HG03095 (cell line): ENCODE results near the gene SLC19A1.

Experiments used
- ATAC-seq: cut with Tn5 transposase; IDR thresholded peaks from one replicate; pipeline ENCODE4 v1.9.1; 2021; ENCODE audit warnings: moderate library complexity; ENCODE audit not compliant: unreplicated experiment

SLC19A1 gene

GRCh38 chr21:45559216-45560105, 17.2 kb upstream of the SLC19A1 start:
- no peak for ATAC-seq

- no peak for ATAC-seq
These were observed 15.9 kb upstream of the SLC19A1 start for GRCh38 chr21:45558044-45558721.

GRCh38 chr21:45557616-45558043, 15.4 kb upstream of the SLC19A1 start:
- ATAC-seq: no peak

- ATAC-seq: no peak
These were observed 14.7 kb upstream of the SLC19A1 start for GRCh38 chr21:45556645-45557615.

- no peak for ATAC-seq
These were observed 14.0 kb upstream of the SLC19A1 start for GRCh38 chr21:45556302-45556644.

GRCh38 chr21:45555557-45556301, 13.5 kb upstream of the SLC19A1 start:
- ATAC-seq: peak; percentile 51

GRCh38 chr21:45555251-45555556, 13.0 kb upstream of the SLC19A1 start:
- no peak for ATAC-seq

GRCh38 chr21:45554477-45555175, 12.4 kb upstream of the SLC19A1 start:
- peak; percentile 35 for ATAC-seq

GRCh38 chr21:45552696-45553391, 10.6 kb upstream of the SLC19A1 start:
- no peak for ATAC-seq

GRCh38 chr21:45551783-45552695, 9.8 kb upstream of the SLC19A1 start:
- ATAC-seq: no peak

GRCh38 chr21:45551316-45551715, 9.1 kb upstream of the SLC19A1 start:
- ATAC-seq: no peak

GRCh38 chr21:45550522-45551210, 8.4 kb upstream of the SLC19A1 start:
- ATAC-seq: peak; percentile 52

GRCh38 chr21:45549626-45550463, 7.6 kb upstream of the SLC19A1 start:
- no peak for ATAC-seq

GRCh38 chr21:45548711-45549491, 6.7 kb upstream of the SLC19A1 start:
- no peak for ATAC-seq

- ATAC-seq: no peak
These were observed 5.3 kb upstream of the SLC19A1 start for GRCh38 chr21:45547545-45547900.
